ENCODE results near the gene GUK1.
A peak's percentile ranks its signal among the peaks of the same experiment; 100 is the strongest.

GUK1 gene

GRCh38 chr1:228117335-228117734, 22.7 kb upstream of the GUK1 start:
- no peak for DNase-seq (ENCODE audit: low read depth in 2 of 2)
- TF ChIP-seq CTCF (IDR thresholded peaks at IDR 0.05; ENCODE audit: low read depth, low read length): no peak

GRCh38 chr1:228118040-228118439, 22.0 kb upstream of the GUK1 start:
- TF ChIP-seq CTCF (IDR thresholded peaks at IDR 0.05; ENCODE audit: low read depth, low read length): no peak
- H3K4me3 ChIP-seq (replicated peaks in 1 of 2; ENCODE audit: low read depth in 2 of 2, low read length in 2 of 2): no peak overlapping the region
- no peak for DNase-seq (ENCODE audit: low read depth in 2 of 2)

More at GRCh38 chr1:228117335-228117734, 22.7 kb upstream of the GUK1 start:
- no peak overlapping the region for H3K4me3 ChIP-seq (replicated peaks in 1 of 2; ENCODE audit: low read depth in 2 of 2, low read length in 2 of 2)

- DNase-seq (ENCODE audit: low read depth in 2 of 2): no peak
- H3K4me3 ChIP-seq (replicated peaks in 1 of 2; ENCODE audit: low read depth in 2 of 2, low read length in 2 of 2): no peak overlapping the region
- TF ChIP-seq CTCF (IDR thresholded peaks at IDR 0.05; ENCODE audit: low read depth, low read length): no peak
Measured at GRCh38 chr1:228120351-228120750, 19.7 kb upstream of the GUK1 start.

- TF ChIP-seq CTCF (IDR thresholded peaks at IDR 0.05; ENCODE audit: low read depth, low read length): no peak
- no peak overlapping the region for H3K4me3 ChIP-seq (replicated peaks in 1 of 2; ENCODE audit: low read depth in 2 of 2, low read length in 2 of 2)
Measured at GRCh38 chr1:228120857-228121489, 19.1 kb upstream of the GUK1 start.

GRCh38 chr1:228122921-228123441, 17.1 kb upstream of the GUK1 start:
- no peak for DNase-seq (ENCODE audit: low read depth in 2 of 2)
- no peak overlapping the region for H3K4me3 ChIP-seq (replicated peaks in 1 of 2; ENCODE audit: low read depth in 2 of 2, low read length in 2 of 2)
- no peak for TF ChIP-seq CTCF (IDR thresholded peaks at IDR 0.05; ENCODE audit: low read depth, low read length)

More at GRCh38 chr1:228120857-228121489, 19.1 kb upstream of the GUK1 start:
- peak in 1 of 2 donors; percentile 41 for DNase-seq (ENCODE audit: low read depth in 2 of 2)

GRCh38 chr1:228123505-228123904, 16.6 kb upstream of the GUK1 start:
- no peak for DNase-seq (ENCODE audit: low read depth in 2 of 2)
- no peak overlapping the region for H3K4me3 ChIP-seq (replicated peaks in 1 of 2; ENCODE audit: low read depth in 2 of 2, low read length in 2 of 2)
- TF ChIP-seq CTCF (IDR thresholded peaks at IDR 0.05; ENCODE audit: low read depth, low read length): no peak

GRCh38 chr1:228125185-228125584, 14.9 kb upstream of the GUK1 start:
- DNase-seq (ENCODE audit: low read depth in 2 of 2): no peak
- no peak overlapping the region for H3K4me3 ChIP-seq (replicated peaks in 1 of 2; ENCODE audit: low read depth in 2 of 2, low read length in 2 of 2)
- no peak for TF ChIP-seq CTCF (IDR thresholded peaks at IDR 0.05; ENCODE audit: low read depth, low read length)

All from cardiac fibroblast (primary cell).